GM21515 (cell line): ENCODE measurements around the gene MYOM1.
"Not testable (repeated sequence)": the region's sequence is repeated elsewhere in the genome, so short reads cannot be mapped to it uniquely, and the experiment has no call there.

Source experiments
- ATAC-seq: cut with Tn5 transposase; IDR thresholded peaks from one replicate; pipeline ENCODE4 v1.9.1; 2021; ENCODE audit not compliant: unreplicated experiment

MYOM1 gene

GRCh38 chr18:3040173-3040572, 179.6 kb downstream of the MYOM1 start:
- no peak for ATAC-seq

GRCh38 chr18:3037423-3037915, 182.3 kb downstream of the MYOM1 start:
- ATAC-seq, result peak; percentile 98

- ATAC-seq, result no peak
These were observed 183.7 kb downstream of the MYOM1 start for GRCh38 chr18:3036108-3036507.

- ATAC-seq, result no peak
These were observed 184.1 kb downstream of the MYOM1 start for GRCh38 chr18:3035635-3036034.

- no peak for ATAC-seq
These were observed 187.0 kb downstream of the MYOM1 start for GRCh38 chr18:3032721-3033120.

GRCh38 chr18:3029215-3029952, 190.4 kb downstream of the MYOM1 start:
- ATAC-seq, result no peak

GRCh38 chr18:3028115-3028514, 191.7 kb downstream of the MYOM1 start:
- not testable (repeated sequence) for ATAC-seq

- no peak for ATAC-seq
These were observed 192.3 kb downstream of the MYOM1 start for GRCh38 chr18:3027370-3027891.

- no peak for ATAC-seq
These were observed 194.2 kb downstream of the MYOM1 start for GRCh38 chr18:3025544-3025943.

- ATAC-seq, result not testable (repeated sequence)
These were observed 196.2 kb downstream of the MYOM1 start for GRCh38 chr18:3023603-3024002.
